DOHH2 (cell line): ENCODE measurements around the gene VGF.

Experiments
- EZH2phosphoT487 ChIP-seq: fragments of 200-600 bp; sonication (generic); IDR thresholded peaks from 2 replicates; pipeline ENCODE4 v1.6.1; 2017; ENCODE audit warnings: borderline replicate concordance, mild to moderate bottlenecking, antibody characterized with exemption, low read length, moderate library complexity, mixed read lengths
- TF ChIP-seq, protein P1 (sequence below): fragments of 200-600 bp; sonication (generic); IDR thresholded peaks from one replicate; pipeline ENCODE4 v1.5.1; 2014; ENCODE audit warnings: antibody characterized with exemption, mild to moderate bottlenecking, low read depth, low read length; ENCODE audit not compliant: poor library complexity, severe bottlenecking

- TF ChIP-seq, protein P1, sequence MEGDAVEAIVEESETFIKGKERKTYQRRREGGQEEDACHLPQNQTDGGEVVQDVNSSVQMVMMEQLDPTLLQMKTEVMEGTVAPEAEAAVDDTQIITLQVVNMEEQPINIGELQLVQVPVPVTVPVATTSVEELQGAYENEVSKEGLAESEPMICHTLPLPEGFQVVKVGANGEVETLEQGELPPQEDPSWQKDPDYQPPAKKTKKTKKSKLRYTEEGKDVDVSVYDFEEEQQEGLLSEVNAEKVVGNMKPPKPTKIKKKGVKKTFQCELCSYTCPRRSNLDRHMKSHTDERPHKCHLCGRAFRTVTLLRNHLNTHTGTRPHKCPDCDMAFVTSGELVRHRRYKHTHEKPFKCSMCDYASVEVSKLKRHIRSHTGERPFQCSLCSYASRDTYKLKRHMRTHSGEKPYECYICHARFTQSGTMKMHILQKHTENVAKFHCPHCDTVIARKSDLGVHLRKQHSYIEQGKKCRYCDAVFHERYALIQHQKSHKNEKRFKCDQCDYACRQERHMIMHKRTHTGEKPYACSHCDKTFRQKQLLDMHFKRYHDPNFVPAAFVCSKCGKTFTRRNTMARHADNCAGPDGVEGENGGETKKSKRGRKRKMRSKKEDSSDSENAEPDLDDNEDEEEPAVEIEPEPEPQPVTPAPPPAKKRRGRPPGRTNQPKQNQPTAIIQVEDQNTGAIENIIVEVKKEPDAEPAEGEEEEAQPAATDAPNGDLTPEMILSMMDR, result no peak
- TF ChIP-seq EZH2phosphoT487, result no peak
Measured at GRCh38 chr7:101124376-101125056, 40.9 kb downstream of the VGF start.
